ENCODE data around the gene MRTFB.

Gene MRTFB

GRCh38 chr16:14069818-14070217 lies 1.3 kb upstream of the MRTFB start:
- DNase-seq, result no peak

- DNase-seq, result no peak
Observed at GRCh38 chr16:14070555-14070876, 603 bp upstream of the MRTFB start.

- no peak for DNase-seq
Observed at GRCh38 chr16:14071576-14072271, 605 bp downstream of the MRTFB start.

- DNase-seq, result no peak
Observed at GRCh38 chr16:14072360-14072759, 1.2 kb downstream of the MRTFB start.

- no peak for DNase-seq
Observed at GRCh38 chr16:14074544-14074943, 3.4 kb downstream of the MRTFB start.

GRCh38 chr16:14077918-14078317 lies 6.8 kb downstream of the MRTFB start:
- DNase-seq, result no peak

GRCh38 chr16:14086477-14086876 lies 15.4 kb downstream of the MRTFB start:
- no peak for DNase-seq

GRCh38 chr16:14087181-14087580 lies 16.1 kb downstream of the MRTFB start:
- DNase-seq, result no peak

GRCh38 chr16:14087590-14088154 lies 16.6 kb downstream of the MRTFB start:
- no peak for DNase-seq

- peak; percentile 47 for DNase-seq
Observed at GRCh38 chr16:14088155-14088753, 17.1 kb downstream of the MRTFB start.

- DNase-seq, result no peak
Observed at GRCh38 chr16:14089283-14089823, 18.2 kb downstream of the MRTFB start.

GRCh38 chr16:14092561-14092960 lies 21.4 kb downstream of the MRTFB start:
- DNase-seq, result no peak

- no peak for DNase-seq
Observed at GRCh38 chr16:14095883-14096551, 24.9 kb downstream of the MRTFB start.

GRCh38 chr16:14097182-14097959 lies 26.3 kb downstream of the MRTFB start:
- no peak for DNase-seq

- no peak for DNase-seq
Observed at GRCh38 chr16:14098081-14098480, 27.0 kb downstream of the MRTFB start.

- DNase-seq, result no peak
Observed at GRCh38 chr16:14100825-14101224, 29.7 kb downstream of the MRTFB start.

GRCh38 chr16:14101415-14101814 lies 30.3 kb downstream of the MRTFB start:
- DNase-seq, result peak; percentile 8

- DNase-seq, result no peak
Observed at GRCh38 chr16:14102925-14103720, 32.0 kb downstream of the MRTFB start.

- no peak for DNase-seq
Observed at GRCh38 chr16:14104066-14104465, 32.9 kb downstream of the MRTFB start.

GRCh38 chr16:14105760-14106375 lies 34.7 kb downstream of the MRTFB start:
- no peak for DNase-seq

GRCh38 chr16:14106457-14106856 lies 35.3 kb downstream of the MRTFB start:
- no peak for DNase-seq

- no peak for DNase-seq
Observed at GRCh38 chr16:14106961-14107360, 35.8 kb downstream of the MRTFB start.
